Activated B cell treated with CpG ODN at 0.5 μM for 24 hours (primary cell): Measurements from ENCODE around the gene TMC4. TPM values are rescaled to one million over a fixed set of nuclear protein-coding genes. Genes with fewer than 3 reads are reported as not detected.

Source experiments
- ATAC-seq: fragments of 200-7000 bp; cut with Tn5 transposase; one replicate; pipeline ENCODE4 v1.10.0; 2021; ENCODE audit warnings: low read depth, mild to moderate bottlenecking, moderate library complexity
- CTCF ChIA-PET: fragments of 350-600 bp; sonication (Branson Sonifier 250); formaldehyde crosslinking; loops from one replicate; lab custom pipeline; 2021; ENCODE audit warnings: antibody characterized with exemption; lab: Charles Lee
- POLR2A ChIA-PET: fragments of 350-600 bp; sonication (Branson Sonifier 250); formaldehyde crosslinking; loops from one replicate; lab custom pipeline; 2021; ENCODE audit warnings: antibody characterized with exemption; lab: Charles Lee
- DNase-seq: peaks from one replicate; pipeline ENCODE4 v3.0.0; 2022
- H3K27ac Mint-ChIP-seq: one replicate; pipeline ENCODE4 v1.8.0; 2020; ENCODE audit warnings: mixed read lengths
- H3K27me3 Mint-ChIP-seq: one replicate; pipeline ENCODE4 v1.8.0; 2021; ENCODE audit warnings: mixed read lengths
- H3K36me3 Mint-ChIP-seq: one replicate; pipeline ENCODE4 v1.8.0; 2021; ENCODE audit warnings: low read depth, mixed read lengths
- H3K4me1 Mint-ChIP-seq: one replicate; pipeline ENCODE4 v1.8.0; 2021; ENCODE audit warnings: mixed read lengths
- H3K4me3 Mint-ChIP-seq: one replicate; pipeline ENCODE4 v1.8.0; 2020; ENCODE audit warnings: mild to moderate bottlenecking, mixed read lengths
- H3K9me3 Mint-ChIP-seq: one replicate; pipeline ENCODE4 v1.8.0; 2020; ENCODE audit warnings: mixed read lengths
- intact Hi-C: fragments of 100-400 bp; cut with micrococcal nuclease; formaldehyde crosslinking; loops from one replicate; pipeline ENCODE4 v1.15.1; 2024
- total RNA-seq: library from RNA; stranded (reverse); gene quantifications from 2 replicates; pipeline ENCODE4 v1.2.3, GENCODE V29; 2022
- TF ChIP-seq, protein P1 (sequence below): fragments of 200-600 bp; IDR thresholded peaks from one replicate; pipeline ENCODE4 v1.8.0; 2022; ENCODE audit warnings: antibody characterized with exemption, mild to moderate bottlenecking

TMC4 gene
- total RNA-seq, 1 donor from 2014 or later, result not detected

DNA sequence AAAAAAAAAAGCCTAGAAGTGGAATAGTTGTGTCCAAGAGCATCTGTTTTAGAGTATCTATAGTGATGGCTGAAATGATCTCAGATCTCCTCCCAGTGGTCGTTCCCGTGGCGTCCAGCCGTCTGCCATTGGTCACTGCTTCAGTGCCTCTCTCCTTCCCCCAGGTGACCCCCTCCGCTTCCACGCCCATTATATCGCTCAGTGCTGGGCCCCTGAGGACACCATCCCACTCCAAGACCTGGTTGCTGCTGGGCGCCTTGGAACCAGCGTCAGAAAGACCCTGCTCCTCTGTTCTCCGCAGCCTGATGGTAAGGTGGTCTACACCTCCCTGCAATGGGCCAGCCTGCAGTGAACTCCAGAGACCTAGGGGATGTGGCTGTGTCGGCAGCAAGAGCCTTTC is 20.1 kb upstream of the TMC4 start:
- H3K4me1 Mint-ChIP-seq, result peaks cover 27% of the 10 kb centered on the region
- no peak for DNase-seq
- peak overlapping the region; percentile 65 for H3K4me3 Mint-ChIP-seq
- ChIA-PET CTCF (no interaction called here), POLR2A (interaction anchor here (0.7 to 7.7 kb wide), 2 partner anchors 7 to 256 kb away, joined by 3 to 244 read pairs; partner anchors contain the start of genes LENG8 and RPS9)
- TF ChIP-seq, protein P1, sequence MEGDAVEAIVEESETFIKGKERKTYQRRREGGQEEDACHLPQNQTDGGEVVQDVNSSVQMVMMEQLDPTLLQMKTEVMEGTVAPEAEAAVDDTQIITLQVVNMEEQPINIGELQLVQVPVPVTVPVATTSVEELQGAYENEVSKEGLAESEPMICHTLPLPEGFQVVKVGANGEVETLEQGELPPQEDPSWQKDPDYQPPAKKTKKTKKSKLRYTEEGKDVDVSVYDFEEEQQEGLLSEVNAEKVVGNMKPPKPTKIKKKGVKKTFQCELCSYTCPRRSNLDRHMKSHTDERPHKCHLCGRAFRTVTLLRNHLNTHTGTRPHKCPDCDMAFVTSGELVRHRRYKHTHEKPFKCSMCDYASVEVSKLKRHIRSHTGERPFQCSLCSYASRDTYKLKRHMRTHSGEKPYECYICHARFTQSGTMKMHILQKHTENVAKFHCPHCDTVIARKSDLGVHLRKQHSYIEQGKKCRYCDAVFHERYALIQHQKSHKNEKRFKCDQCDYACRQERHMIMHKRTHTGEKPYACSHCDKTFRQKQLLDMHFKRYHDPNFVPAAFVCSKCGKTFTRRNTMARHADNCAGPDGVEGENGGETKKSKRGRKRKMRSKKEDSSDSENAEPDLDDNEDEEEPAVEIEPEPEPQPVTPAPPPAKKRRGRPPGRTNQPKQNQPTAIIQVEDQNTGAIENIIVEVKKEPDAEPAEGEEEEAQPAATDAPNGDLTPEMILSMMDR, result no peak
- no peak for ATAC-seq
- no peak overlapping the region for H3K27ac Mint-ChIP-seq
- no peaks in the 10 kb centered on the region for H3K9me3 Mint-ChIP-seq
- intact Hi-C loops, result no loop called here
- H3K27me3 Mint-ChIP-seq, result no peaks in the 10 kb centered on the region
- H3K36me3 Mint-ChIP-seq, result peaks cover 35% of the 10 kb centered on the region

DNA sequence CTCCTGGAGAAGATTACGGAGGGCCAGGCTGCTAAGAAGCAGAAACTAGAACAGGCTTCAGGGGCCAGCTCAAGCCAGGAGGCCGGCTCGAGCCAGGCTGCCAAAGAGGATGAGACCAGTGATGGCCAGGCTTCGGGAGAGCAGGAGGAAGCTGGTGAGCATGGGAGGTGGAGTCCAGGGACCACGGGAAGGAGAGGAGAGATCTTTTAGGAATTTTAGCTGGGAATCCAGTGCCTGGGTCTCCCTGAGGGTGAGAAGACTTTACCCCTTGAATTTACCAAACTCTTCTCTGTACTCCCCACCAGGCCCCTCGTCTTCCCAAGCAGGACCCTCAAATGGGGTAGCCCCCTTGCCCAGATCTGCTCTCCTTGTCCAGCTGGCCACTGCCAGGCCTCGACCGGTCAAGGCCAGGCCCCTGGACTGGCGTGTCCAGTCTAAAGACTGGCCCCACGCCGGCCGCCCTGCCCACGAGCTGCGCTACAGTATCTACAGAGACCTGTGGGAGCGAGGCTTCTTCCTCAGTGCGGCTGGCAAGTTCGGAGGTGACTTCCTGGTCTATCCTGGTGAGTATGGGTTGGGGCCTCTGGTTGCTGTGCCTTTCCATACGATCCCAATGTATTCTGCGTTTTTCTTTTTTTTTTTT is 19.0 kb upstream of the TMC4 start:
- peak overlapping the region; percentile 78 for H3K27ac Mint-ChIP-seq
- intact Hi-C loops, result no loop called here

DNA sequence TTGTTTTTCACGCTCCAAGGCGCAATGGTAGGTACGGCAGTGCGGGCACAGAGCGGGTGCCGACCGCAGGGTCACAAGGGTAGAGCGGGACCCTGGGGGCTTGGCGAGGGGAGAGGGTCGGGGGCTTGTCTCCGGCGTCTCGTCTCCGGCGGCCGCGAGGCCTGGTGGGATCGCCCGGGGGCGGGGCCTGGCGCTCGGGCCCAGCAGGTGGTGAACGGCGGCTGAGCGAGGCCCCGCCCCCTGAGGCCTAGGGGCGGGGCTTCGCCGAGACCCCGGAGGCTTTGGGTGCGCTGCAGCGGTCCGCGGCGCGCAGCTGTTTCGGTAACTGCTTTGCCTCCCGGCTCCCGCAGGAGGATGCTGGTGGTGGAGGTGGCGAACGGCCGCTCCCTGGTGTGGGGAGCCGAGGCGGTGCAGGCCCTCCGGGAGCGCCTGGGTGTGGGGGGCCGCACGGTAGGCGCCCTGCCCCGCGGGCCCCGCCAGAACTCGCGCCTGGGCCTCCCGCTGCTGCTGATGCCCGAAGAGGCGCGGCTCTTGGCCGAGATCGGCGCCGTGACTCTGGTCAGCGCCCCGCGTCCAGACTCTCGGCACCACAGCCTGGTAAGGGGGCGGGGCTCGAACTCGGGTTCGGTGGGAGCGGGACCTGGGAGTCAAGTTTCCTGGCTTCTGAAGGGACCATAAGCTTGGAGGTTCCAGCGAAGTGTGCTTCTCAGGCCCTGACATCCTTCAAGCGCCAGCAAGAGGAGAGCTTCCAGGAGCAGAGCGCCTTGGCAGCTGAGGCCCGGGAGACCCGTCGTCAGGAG is 18.3 kb upstream of the TMC4 start, which contains the start of gene TSEN34:
Gene TSEN34 (plus strand): TSS at position 298 of the 800 bp plus-strand sequence. CDS start 57 bp downstream, at position 355.
- Mint-ChIP-seq H3K27me3 (no peaks in the 10 kb centered on the region), H3K27ac (peak within 1 kb of the TSS; percentile 98), H3K4me3 (peak within 1 kb of the TSS; percentile 90), H3K4me1 (peaks cover 35% of the 10 kb centered on the region), H3K9me3 (no peaks in the 10 kb centered on the region), H3K36me3 (peaks cover 38% of the 10 kb centered on the region)
- ATAC-seq (peak; percentile 28), DNase-seq (peak; percentile 94)
- CTCF ChIA-PET, result interaction anchor here (2.2 kb wide), 1 partner anchor 24 kb away, joined by 13 read pairs; no protein-coding TSS in a partner anchor
- TF ChIP-seq, protein P1, result no peak
- intact Hi-C loops, result no loop called here
- POLR2A ChIA-PET, result interaction anchor here (0.6 to 7.7 kb wide), 11 partner anchors 9 to 1929 kb away, joined by 3 to 244 read pairs (median 12); partner anchors contain the start of genes CNOT3, LENG1, LENG8 and LENG9

More for the DNA sequence above, 19.0 kb upstream of the TMC4 start:
- TF ChIP-seq, protein P1, result no peak
- ChIA-PET CTCF (no interaction called here), POLR2A (interaction anchor here (0.7 to 7.7 kb wide), 7 partner anchors 8 to 257 kb away, joined by 3 to 244 read pairs (median 55); partner anchors contain the start of genes CNOT3, LENG1, LENG8 and PRPF31)
- Mint-ChIP-seq H3K4me1 (peaks cover 35% of the 10 kb centered on the region), H3K27me3 (no peaks in the 10 kb centered on the region), H3K9me3 (no peaks in the 10 kb centered on the region), H3K36me3 (peaks cover 35% of the 10 kb centered on the region), H3K4me3 (peak overlapping the region; percentile 90)
- DNase-seq (no peak), ATAC-seq (no peak)

DNA sequence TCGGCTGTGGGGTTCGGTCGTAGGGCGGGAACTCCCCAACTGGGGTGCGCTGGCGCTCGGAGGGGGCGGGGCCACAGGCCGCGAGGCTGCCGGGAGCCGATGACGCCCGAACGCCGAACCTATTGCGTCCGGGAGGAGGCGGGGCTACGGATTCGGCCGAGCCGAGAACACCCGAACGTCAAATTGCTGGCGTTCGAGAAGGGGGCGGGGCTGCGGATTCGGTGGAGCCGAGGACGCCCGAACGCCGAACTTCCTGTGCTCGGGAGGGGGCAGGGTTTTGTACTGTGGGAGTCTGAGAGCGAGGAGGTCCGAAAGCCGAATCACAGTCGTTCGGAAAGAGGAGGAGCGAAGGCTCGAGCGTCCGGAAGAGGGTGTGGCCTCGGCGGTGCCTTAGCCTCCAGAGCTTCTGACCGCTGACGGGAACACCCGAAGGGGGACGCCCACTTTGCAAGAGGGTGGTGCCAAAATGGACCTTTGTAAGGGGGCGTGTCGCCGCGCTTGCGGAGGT is 17.6 kb upstream of the TMC4 start:
- H3K4me1 Mint-ChIP-seq, result peaks cover 35% of the 10 kb centered on the region
- no peaks in the 10 kb centered on the region for H3K9me3 Mint-ChIP-seq
- peak; percentile 99 for DNase-seq
- ChIA-PET POLR2A (interaction anchor here (0.6 to 7.7 kb wide), 14 partner anchors 10 to 1929 kb away, joined by 3 to 244 read pairs (median 10); partner anchors contain the start of genes CNOT3, LENG1, LENG8 and LENG9), CTCF (interaction anchor here (2.2 kb wide), 1 partner anchor 23 kb away, joined by 13 read pairs; no protein-coding TSS in a partner anchor)
- TF ChIP-seq, protein P1, result no peak
- peaks cover 37% of the 10 kb centered on the region for H3K36me3 Mint-ChIP-seq
- peak overlapping the region; percentile 90 for H3K4me3 Mint-ChIP-seq
- H3K27me3 Mint-ChIP-seq, result no peaks in the 10 kb centered on the region
- H3K27ac Mint-ChIP-seq, result peak overlapping the region; percentile 98
- ATAC-seq, result peak; percentile 59
- intact Hi-C loops, result loop anchor here (1.0 kb wide), 7 partner anchors 10 to 323 kb away; partner anchors contain the start of genes CNOT3, LENG1, MYADM and NDUFA3
